ENCODE results near the gene ICE2.
"Not testable (repeated sequence)": the region's sequence is repeated elsewhere in the genome, so short reads cannot be mapped to it uniquely, and the experiment has no call there.

Gene ICE2

GRCh38 chr15:60421544-60421943, 57.4 kb downstream of the ICE2 start:
- H2AFZ ChIP-seq (ENCODE audit: low read length, unreplicated experiment): no peak overlapping the region
- H3K4me3 ChIP-seq (ENCODE audit: low read depth, low read length): peak overlapping the region; percentile 34; the same call in 1 of the 2 replicates
- no peaks in the 10 kb centered on the region for H3K27me3 ChIP-seq (ENCODE audit: insufficient read depth, low read length)
- peaks cover 53% of the 10 kb centered on the region for H3K4me1 ChIP-seq (ENCODE audit: control insufficient read depth, insufficient read depth, low read length, unreplicated experiment)
- peaks cover 4% of the 10 kb centered on the region for H3K79me2 ChIP-seq (ENCODE audit: control insufficient read depth, insufficient read depth, low read length, unreplicated experiment)
- peak overlapping the region; percentile 96 for H3K27ac ChIP-seq (ENCODE audit: low read depth, low read length)
- no peaks in the 10 kb centered on the region for H3K36me3 ChIP-seq (ENCODE audit: insufficient read depth, low read length)

DNA sequence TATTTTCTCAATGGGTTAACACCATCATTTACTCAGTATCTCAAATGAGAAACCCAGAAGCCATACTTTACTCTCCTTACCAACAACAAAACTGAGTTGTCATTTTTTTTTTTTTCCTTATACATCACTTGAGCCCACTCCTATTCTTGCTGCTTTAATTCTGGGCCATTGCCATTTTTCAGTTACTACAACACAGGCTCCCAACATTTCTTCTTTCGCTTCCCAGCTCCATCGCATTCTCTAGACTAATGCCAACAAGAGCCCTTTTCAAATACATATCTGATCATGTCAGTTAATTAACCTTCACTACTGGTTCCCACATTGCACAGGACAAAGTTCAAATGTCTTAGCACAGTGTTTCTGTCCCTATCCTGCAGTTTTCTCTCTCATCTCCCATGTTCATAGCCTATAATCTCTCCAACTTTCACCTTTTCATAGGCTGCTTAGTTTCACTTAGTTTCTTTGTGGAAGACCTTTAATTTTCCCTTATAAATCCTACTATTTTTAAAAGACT, 58.7 kb downstream of the ICE2 start:
- no peak overlapping the region for H2AFZ ChIP-seq (ENCODE audit: low read length, unreplicated experiment)
- no peaks in the 10 kb centered on the region for H3K27me3 ChIP-seq (ENCODE audit: insufficient read depth, low read length)
- peaks cover 49% of the 10 kb centered on the region for H3K4me1 ChIP-seq (ENCODE audit: control insufficient read depth, insufficient read depth, low read length, unreplicated experiment)
- H3K36me3 ChIP-seq (ENCODE audit: insufficient read depth, low read length): no peaks in the 10 kb centered on the region
- no peak overlapping the region for H3K4me3 ChIP-seq (ENCODE audit: low read depth, low read length)
- H3K79me2 ChIP-seq (ENCODE audit: control insufficient read depth, insufficient read depth, low read length, unreplicated experiment): no peaks in the 10 kb centered on the region
- peak overlapping the region; percentile 96 for H3K27ac ChIP-seq (ENCODE audit: low read depth, low read length)

DNA sequence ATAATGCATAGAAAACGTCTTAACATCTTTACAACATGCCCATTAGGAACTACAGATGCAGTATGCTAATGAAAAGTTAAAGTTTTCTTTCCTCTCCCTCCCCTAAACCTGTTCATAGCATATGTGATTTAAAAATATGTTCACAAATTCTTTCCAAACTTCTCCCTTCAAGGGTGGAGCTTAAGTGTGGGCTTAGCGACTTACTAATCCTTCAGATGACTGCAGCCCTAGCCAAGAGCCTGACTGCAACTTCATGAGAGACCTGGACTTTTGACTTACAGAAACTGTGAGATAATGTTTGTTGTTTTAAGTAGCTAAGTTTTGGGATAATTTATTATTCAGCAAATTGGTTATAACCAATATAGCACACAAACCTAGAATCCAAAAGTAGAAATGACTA, 59.2 kb downstream of the ICE2 start:
- no peaks in the 10 kb centered on the region for H3K79me2 ChIP-seq (ENCODE audit: control insufficient read depth, insufficient read depth, low read length, unreplicated experiment)
- H3K27me3 ChIP-seq (ENCODE audit: insufficient read depth, low read length): no peaks in the 10 kb centered on the region
- peaks cover 49% of the 10 kb centered on the region for H3K4me1 ChIP-seq (ENCODE audit: control insufficient read depth, insufficient read depth, low read length, unreplicated experiment)
- no peak overlapping the region for H3K4me3 ChIP-seq (ENCODE audit: low read depth, low read length)
- no peaks in the 10 kb centered on the region for H3K36me3 ChIP-seq (ENCODE audit: insufficient read depth, low read length)
- no peak overlapping the region for H2AFZ ChIP-seq (ENCODE audit: low read length, unreplicated experiment)
- H3K27ac ChIP-seq (ENCODE audit: low read depth, low read length): no peak overlapping the region

- Histone ChIP-seq H3K79me2 (ENCODE audit: control insufficient read depth, insufficient read depth, low read length, unreplicated experiment) (no peaks in the 10 kb centered on the region), H3K27ac (ENCODE audit: low read depth, low read length) (no peak overlapping the region), H2AFZ (ENCODE audit: low read length, unreplicated experiment) (no peak overlapping the region), H3K4me3 (ENCODE audit: low read depth, low read length) (no peak overlapping the region), H3K4me1 (ENCODE audit: control insufficient read depth, insufficient read depth, low read length, unreplicated experiment) (peaks cover 50% of the 10 kb centered on the region), H3K36me3 (ENCODE audit: insufficient read depth, low read length) (no peaks in the 10 kb centered on the region), H3K27me3 (ENCODE audit: insufficient read depth, low read length) (no peaks in the 10 kb centered on the region)
Observed at GRCh38 chr15:60418096-60418495, 60.8 kb downstream of the ICE2 start.

DNA sequence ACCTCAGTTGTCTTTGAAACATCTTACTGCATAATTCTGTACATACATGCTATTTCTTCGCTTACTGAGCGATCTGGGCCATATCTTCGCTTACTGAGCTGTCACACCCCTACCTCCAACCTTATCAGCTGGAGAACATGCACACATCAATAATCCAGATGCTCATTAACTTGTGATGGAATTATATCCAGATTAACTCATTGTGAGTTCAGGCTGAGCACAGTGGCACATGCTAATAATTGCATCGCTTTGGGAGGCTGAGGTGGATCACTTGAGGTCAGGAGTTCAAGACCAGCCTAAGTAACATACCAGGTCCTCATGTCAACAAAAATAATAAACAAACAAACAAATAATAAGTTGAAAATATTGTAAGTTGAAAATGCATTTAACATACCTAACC, 61.8 kb downstream of the ICE2 start:
- Histone ChIP-seq H3K36me3 (ENCODE audit: insufficient read depth, low read length) (no peaks in the 10 kb centered on the region), H3K4me1 (ENCODE audit: control insufficient read depth, insufficient read depth, low read length, unreplicated experiment) (peaks cover 44% of the 10 kb centered on the region), H3K79me2 (ENCODE audit: control insufficient read depth, insufficient read depth, low read length, unreplicated experiment) (no peaks in the 10 kb centered on the region), H3K4me3 (ENCODE audit: low read depth, low read length) (no peak overlapping the region), H2AFZ (ENCODE audit: low read length, unreplicated experiment) (no peak overlapping the region), H3K27ac (ENCODE audit: low read depth, low read length) (no peak overlapping the region), H3K27me3 (ENCODE audit: insufficient read depth, low read length) (no peaks in the 10 kb centered on the region)

DNA sequence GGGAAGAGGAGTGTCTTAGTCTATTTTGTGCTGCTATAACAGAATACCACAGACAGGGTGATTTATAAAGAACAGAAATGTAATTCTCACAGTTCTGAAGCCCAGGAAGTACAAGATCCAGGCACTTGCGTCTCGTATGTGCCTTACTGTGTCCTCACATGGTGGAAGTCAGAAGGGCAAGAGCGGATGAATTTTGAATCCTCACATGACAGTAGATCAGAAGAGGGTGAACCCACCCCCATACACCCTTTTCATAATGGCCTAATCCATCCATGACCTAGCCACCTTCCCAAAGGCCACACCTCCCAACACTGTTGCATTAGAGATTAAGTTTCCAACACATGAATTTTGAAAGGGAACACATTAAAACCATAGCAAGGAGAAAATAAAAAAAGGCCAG, 62.5 kb downstream of the ICE2 start:
- no peak overlapping the region for H3K27ac ChIP-seq (ENCODE audit: low read depth, low read length)
- H3K4me3 ChIP-seq (ENCODE audit: low read depth, low read length): no peak overlapping the region
- no peaks in the 10 kb centered on the region for H3K36me3 ChIP-seq (ENCODE audit: insufficient read depth, low read length)
- H3K27me3 ChIP-seq (ENCODE audit: insufficient read depth, low read length): no peaks in the 10 kb centered on the region
- no peaks in the 10 kb centered on the region for H3K79me2 ChIP-seq (ENCODE audit: control insufficient read depth, insufficient read depth, low read length, unreplicated experiment)
- peaks cover 40% of the 10 kb centered on the region for H3K4me1 ChIP-seq (ENCODE audit: control insufficient read depth, insufficient read depth, low read length, unreplicated experiment)
- H2AFZ ChIP-seq (ENCODE audit: low read length, unreplicated experiment): no peak overlapping the region

- H3K36me3 ChIP-seq (ENCODE audit: insufficient read depth, low read length): no peaks in the 10 kb centered on the region
- no peak overlapping the region for H3K4me3 ChIP-seq (ENCODE audit: low read depth, low read length)
- H3K4me1 ChIP-seq (ENCODE audit: control insufficient read depth, insufficient read depth, low read length, unreplicated experiment): peaks cover 19% of the 10 kb centered on the region
- no peaks in the 10 kb centered on the region for H3K27me3 ChIP-seq (ENCODE audit: insufficient read depth, low read length)
- no peaks in the 10 kb centered on the region for H3K79me2 ChIP-seq (ENCODE audit: control insufficient read depth, insufficient read depth, low read length, unreplicated experiment)
- peak overlapping the region; percentile 10 for H2AFZ ChIP-seq (ENCODE audit: low read length, unreplicated experiment)
- H3K27ac ChIP-seq (ENCODE audit: low read depth, low read length): no peak overlapping the region
Observed at GRCh38 chr15:60414016-60414682, 64.8 kb downstream of the ICE2 start.

DNA sequence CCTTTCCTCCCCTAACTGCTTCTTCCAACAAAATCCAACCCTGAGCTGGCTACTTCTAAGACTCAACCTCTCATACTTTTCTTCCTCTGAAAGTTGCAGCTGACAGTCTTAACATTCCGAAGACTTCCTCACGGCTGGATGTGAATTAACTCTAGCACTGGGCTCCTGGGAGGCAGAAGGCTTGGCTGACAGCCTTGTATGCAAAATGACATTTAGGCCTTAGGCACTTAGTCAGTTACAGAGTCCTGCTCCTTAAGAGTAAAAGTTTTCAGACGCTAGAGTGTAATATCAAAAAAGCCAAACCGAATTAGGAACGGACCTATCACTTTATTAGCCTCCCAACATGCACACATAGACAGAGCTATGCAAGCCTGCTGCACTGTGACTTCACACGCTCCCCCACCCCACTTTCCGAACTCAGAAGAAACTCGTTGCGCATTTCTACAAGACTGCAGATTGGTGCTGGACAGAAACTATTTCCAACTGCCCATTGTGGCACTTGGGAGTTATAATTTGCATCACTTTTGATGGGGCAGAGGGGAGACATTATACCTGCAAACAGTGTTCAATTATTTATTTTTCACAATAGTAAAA, 65.6 kb downstream of the ICE2 start:
- Histone ChIP-seq H3K4me3 (ENCODE audit: low read depth, low read length) (no peak overlapping the region), H2AFZ (ENCODE audit: low read length, unreplicated experiment) (peak overlapping the region; percentile 28), H3K79me2 (ENCODE audit: control insufficient read depth, insufficient read depth, low read length, unreplicated experiment) (no peaks in the 10 kb centered on the region), H3K4me1 (ENCODE audit: control insufficient read depth, insufficient read depth, low read length, unreplicated experiment) (peaks cover 26% of the 10 kb centered on the region), H3K27me3 (ENCODE audit: insufficient read depth, low read length) (no peaks in the 10 kb centered on the region), H3K36me3 (ENCODE audit: insufficient read depth, low read length) (no peaks in the 10 kb centered on the region), H3K27ac (ENCODE audit: low read depth, low read length) (0 out of 2 replicates have a peak overlapping the region, but pooled peaks have one; percentile 13)

GRCh38 chr15:60412807-60413206, 66.1 kb downstream of the ICE2 start:
- not testable (repeated sequence) for H3K4me3 ChIP-seq (ENCODE audit: low read depth, low read length); H3K79me2 ChIP-seq (ENCODE audit: control insufficient read depth, insufficient read depth, low read length, unreplicated experiment); H3K36me3 ChIP-seq (ENCODE audit: insufficient read depth, low read length); H3K27me3 ChIP-seq (ENCODE audit: insufficient read depth, low read length); H2AFZ ChIP-seq (ENCODE audit: low read length, unreplicated experiment)
- Histone ChIP-seq H3K4me1 (ENCODE audit: control insufficient read depth, insufficient read depth, low read length, unreplicated experiment) (peaks cover 32% of the 10 kb centered on the region), H3K27ac (ENCODE audit: low read depth, low read length) (0 out of 2 replicates have a peak overlapping the region, but pooled peaks have one; percentile 13)

- Histone ChIP-seq H2AFZ (ENCODE audit: low read length, unreplicated experiment) (no peak overlapping the region), H3K27ac (ENCODE audit: low read depth, low read length) (no peak overlapping the region), H3K4me1 (ENCODE audit: control insufficient read depth, insufficient read depth, low read length, unreplicated experiment) (peaks cover 39% of the 10 kb centered on the region), H3K4me3 (ENCODE audit: low read depth, low read length) (no peak overlapping the region), H3K36me3 (ENCODE audit: insufficient read depth, low read length) (no peaks in the 10 kb centered on the region), H3K27me3 (ENCODE audit: insufficient read depth, low read length) (no peaks in the 10 kb centered on the region), H3K79me2 (ENCODE audit: control insufficient read depth, insufficient read depth, low read length, unreplicated experiment) (no peaks in the 10 kb centered on the region)
Observed at GRCh38 chr15:60411774-60412425, 67.0 kb downstream of the ICE2 start.

- not testable (repeated sequence) for H3K79me2 ChIP-seq (ENCODE audit: control insufficient read depth, insufficient read depth, low read length, unreplicated experiment); H3K36me3 ChIP-seq (ENCODE audit: insufficient read depth, low read length); H3K27ac ChIP-seq (ENCODE audit: low read depth, low read length); H3K4me3 ChIP-seq (ENCODE audit: low read depth, low read length); H3K27me3 ChIP-seq (ENCODE audit: insufficient read depth, low read length); H2AFZ ChIP-seq (ENCODE audit: low read length, unreplicated experiment)
- peaks cover 51% of the 10 kb centered on the region for H3K4me1 ChIP-seq (ENCODE audit: control insufficient read depth, insufficient read depth, low read length, unreplicated experiment)
Observed at GRCh38 chr15:60410350-60410749, 68.6 kb downstream of the ICE2 start.

Data from ACC112 (cell line).